ENCODE results near the gene MMD2.

The MMD2 gene

GRCh38 chr7:4884164-4884563 lies 74.8 kb downstream of the MMD2 start:
- Histone ChIP-seq H3F3A (ENCODE audit: insufficient read depth) (no peaks in the 10 kb centered on the region), H4K20me1 (ENCODE audit: low read depth, low read length) (no peaks in the 10 kb centered on the region), H3K79me2 (ENCODE audit: insufficient read depth, low read length) (no peaks in the 10 kb centered on the region), H3K4me3 (ENCODE audit: insufficient read depth, low read length, poor library complexity, severe bottlenecking) (no peak overlapping the region), H3K4me2 (ENCODE audit: low read depth, low read length, poor library complexity, severe bottlenecking) (no peak overlapping the region), H3K27ac (ENCODE audit: low read depth, low read length) (no peak overlapping the region), H3K9ac (ENCODE audit: low read length) (no peak overlapping the region), H3K9me3 (ENCODE audit: insufficient read depth, low read length) (no peaks in the 10 kb centered on the region), H3K27me3 (ENCODE audit: low read length) (no peaks in the 10 kb centered on the region), H3K36me3 (ENCODE audit: low read length) (no peaks in the 10 kb centered on the region), H2AFZ (ENCODE audit: low read depth, low read length, severe bottlenecking) (no peak overlapping the region), H3K9me2 (replicated peaks; ENCODE audit: insufficient read depth, low read length) (no peaks in the 10 kb centered on the region)
- TF ChIP-seq EZH2phosphoT487 (conservative IDR thresholded peaks at IDR 0.05; ENCODE audit: low read length) = no peak
- TF ChIP-seq, protein P1, sequence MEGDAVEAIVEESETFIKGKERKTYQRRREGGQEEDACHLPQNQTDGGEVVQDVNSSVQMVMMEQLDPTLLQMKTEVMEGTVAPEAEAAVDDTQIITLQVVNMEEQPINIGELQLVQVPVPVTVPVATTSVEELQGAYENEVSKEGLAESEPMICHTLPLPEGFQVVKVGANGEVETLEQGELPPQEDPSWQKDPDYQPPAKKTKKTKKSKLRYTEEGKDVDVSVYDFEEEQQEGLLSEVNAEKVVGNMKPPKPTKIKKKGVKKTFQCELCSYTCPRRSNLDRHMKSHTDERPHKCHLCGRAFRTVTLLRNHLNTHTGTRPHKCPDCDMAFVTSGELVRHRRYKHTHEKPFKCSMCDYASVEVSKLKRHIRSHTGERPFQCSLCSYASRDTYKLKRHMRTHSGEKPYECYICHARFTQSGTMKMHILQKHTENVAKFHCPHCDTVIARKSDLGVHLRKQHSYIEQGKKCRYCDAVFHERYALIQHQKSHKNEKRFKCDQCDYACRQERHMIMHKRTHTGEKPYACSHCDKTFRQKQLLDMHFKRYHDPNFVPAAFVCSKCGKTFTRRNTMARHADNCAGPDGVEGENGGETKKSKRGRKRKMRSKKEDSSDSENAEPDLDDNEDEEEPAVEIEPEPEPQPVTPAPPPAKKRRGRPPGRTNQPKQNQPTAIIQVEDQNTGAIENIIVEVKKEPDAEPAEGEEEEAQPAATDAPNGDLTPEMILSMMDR (IDR thresholded peaks at IDR 0.05; ENCODE audit: insufficient read depth, low read length, poor library complexity, severe bottlenecking) = no peak

GRCh38 chr7:4883372-4884144 lies 75.4 kb downstream of the MMD2 start, which contains the start of gene RADIL:
Gene RADIL, minus strand, starts transcription at chr7:4883716. Its CDS starts 5,577 bp downstream, at chr7:4878139.
- H4K20me1 ChIP-seq (ENCODE audit: low read depth, low read length) = no peaks in the 10 kb centered on the region
- H3K9ac ChIP-seq (ENCODE audit: low read length) = no peak within 1 kb of the TSS
- no peak for TF ChIP-seq EZH2phosphoT487 (conservative IDR thresholded peaks at IDR 0.05; ENCODE audit: low read length)
- TF ChIP-seq, protein P1 (IDR thresholded peaks at IDR 0.05; ENCODE audit: insufficient read depth, low read length, poor library complexity, severe bottlenecking) = no peak
- H3K4me3 ChIP-seq (ENCODE audit: insufficient read depth, low read length, poor library complexity, severe bottlenecking) = no peak within 1 kb of the TSS
- H3F3A ChIP-seq (ENCODE audit: insufficient read depth) = no peaks in the 10 kb centered on the region
- H3K79me2 ChIP-seq (ENCODE audit: insufficient read depth, low read length) = no peaks in the 10 kb centered on the region
- no peak within 1 kb of the TSS for H3K4me2 ChIP-seq (ENCODE audit: low read depth, low read length, poor library complexity, severe bottlenecking)
- no peaks in the 10 kb centered on the region for H3K27me3 ChIP-seq (ENCODE audit: low read length)
- no peaks in the 10 kb centered on the region for H3K9me3 ChIP-seq (ENCODE audit: insufficient read depth, low read length)
- H2AFZ ChIP-seq (ENCODE audit: low read depth, low read length, severe bottlenecking) = no peak within 1 kb of the TSS
- H3K36me3 ChIP-seq (ENCODE audit: low read length) = no peaks in the 10 kb centered on the region
- no peak within 1 kb of the TSS for H3K27ac ChIP-seq (ENCODE audit: low read depth, low read length)
- H3K9me2 ChIP-seq (replicated peaks; ENCODE audit: insufficient read depth, low read length) = no peaks in the 10 kb centered on the region

DNA sequence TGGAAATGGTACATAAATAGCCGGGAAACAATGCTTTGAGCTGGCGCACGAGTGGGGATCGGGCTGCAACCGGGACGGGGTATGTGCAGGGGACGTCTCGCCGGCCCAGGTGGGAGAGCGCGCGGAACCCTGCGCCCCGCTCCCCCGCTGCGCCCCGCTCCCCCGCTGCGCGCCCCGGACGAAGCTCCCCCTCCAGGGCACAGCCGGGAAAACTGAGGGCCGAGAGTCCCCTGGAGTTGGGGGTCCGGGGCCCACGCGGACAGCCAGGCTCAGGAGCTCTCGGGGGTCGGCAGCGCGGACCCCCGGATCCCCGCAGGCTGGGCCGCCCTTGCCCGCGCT lies 76.0 kb downstream of the MMD2 start:
- Histone ChIP-seq H3K4me2 (ENCODE audit: low read depth, low read length, poor library complexity, severe bottlenecking) (no peak overlapping the region), H2AFZ (ENCODE audit: low read depth, low read length, severe bottlenecking) (no peak overlapping the region)

More for the DNA sequence above, 76.0 kb downstream of the MMD2 start:
- TF ChIP-seq, protein P1 (IDR thresholded peaks at IDR 0.05; ENCODE audit: insufficient read depth, low read length, poor library complexity, severe bottlenecking) = no peak
- TF ChIP-seq EZH2phosphoT487 (conservative IDR thresholded peaks at IDR 0.05; ENCODE audit: low read length) = no peak
- Histone ChIP-seq H3F3A (ENCODE audit: insufficient read depth) (no peaks in the 10 kb centered on the region), H3K79me2 (ENCODE audit: insufficient read depth, low read length) (no peaks in the 10 kb centered on the region), H3K27me3 (ENCODE audit: low read length) (no peaks in the 10 kb centered on the region), H3K9ac (ENCODE audit: low read length) (no peak overlapping the region), H3K9me2 (replicated peaks; ENCODE audit: insufficient read depth, low read length) (no peaks in the 10 kb centered on the region), H3K9me3 (ENCODE audit: insufficient read depth, low read length) (no peaks in the 10 kb centered on the region), H3K36me3 (ENCODE audit: low read length) (no peaks in the 10 kb centered on the region), H3K27ac (ENCODE audit: low read depth, low read length) (no peak overlapping the region), H4K20me1 (ENCODE audit: low read depth, low read length) (no peaks in the 10 kb centered on the region), H3K4me3 (ENCODE audit: insufficient read depth, low read length, poor library complexity, severe bottlenecking) (no peak overlapping the region)
